Measurements from ENCODE around the gene TRABD. TPM values are rescaled to one million over a fixed set of nuclear protein-coding genes. Genes with fewer than 3 reads are reported as not detected.

TRABD gene
- polyA plus RNA-seq, 1 of the 3 experiments (the other 2 are of a cell fraction), result 50.6 TPM

GRCh38 chr22:50219800-50220602 lies 34.3 kb downstream of the TRABD start:
- no peak for TF ChIP-seq FOXM1 (IDR thresholded peaks at IDR 0.05; ENCODE audit: low read depth)
- no peak for TF ChIP-seq POLR2AphosphoS5 (IDR thresholded peaks at IDR 0.05; ENCODE audit: low read depth, low read length)
- TF ChIP-seq, protein P1, sequence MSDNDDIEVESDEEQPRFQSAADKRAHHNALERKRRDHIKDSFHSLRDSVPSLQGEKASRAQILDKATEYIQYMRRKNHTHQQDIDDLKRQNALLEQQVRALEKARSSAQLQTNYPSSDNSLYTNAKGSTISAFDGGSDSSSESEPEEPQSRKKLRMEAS (IDR thresholded peaks at IDR 0.05; ENCODE audit: low read depth), result no peak
- no peak for TF ChIP-seq ZBTB33 (IDR thresholded peaks at IDR 0.05; ENCODE audit: borderline replicate concordance, low read depth)
- TF ChIP-seq, protein P2, sequence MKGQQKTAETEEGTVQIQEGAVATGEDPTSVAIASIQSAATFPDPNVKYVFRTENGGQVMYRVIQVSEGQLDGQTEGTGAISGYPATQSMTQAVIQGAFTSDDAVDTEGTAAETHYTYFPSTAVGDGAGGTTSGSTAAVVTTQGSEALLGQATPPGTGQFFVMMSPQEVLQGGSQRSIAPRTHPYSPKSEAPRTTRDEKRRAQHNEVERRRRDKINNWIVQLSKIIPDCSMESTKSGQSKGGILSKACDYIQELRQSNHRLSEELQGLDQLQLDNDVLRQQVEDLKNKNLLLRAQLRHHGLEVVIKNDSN (IDR thresholded peaks at IDR 0.05; ENCODE audit: borderline replicate concordance, low read depth), result no peak
- TF ChIP-seq RFX5 (IDR thresholded peaks at IDR 0.05; ENCODE audit: low read length), result no peak
- no peak for TF ChIP-seq GABPA (IDR thresholded peaks at IDR 0.05; ENCODE audit: low read depth)
- no peak for TF ChIP-seq PBX3 (IDR thresholded peaks at IDR 0.05)
- no peak for TF ChIP-seq NRF1 (IDR thresholded peaks at IDR 0.05; ENCODE audit: low read depth, low read length)
- TF ChIP-seq FOXJ3 (CRISPR knock-in tag; IDR thresholded peaks at IDR 0.05), result no peak
- no peak for TF ChIP-seq EP300 (IDR thresholded peaks at IDR 0.05; ENCODE audit: borderline replicate concordance in 1 of 2, low read depth in 1 of 2, low read length in 1 of 2)
- TF ChIP-seq REST (IDR thresholded peaks at IDR 0.05; ENCODE audit: low read depth, low read length), result no peak
- TF ChIP-seq SMC3 (IDR thresholded peaks at IDR 0.05; ENCODE audit: low read depth, low read length), result no peak
- no peak for TF ChIP-seq MEF2A (IDR thresholded peaks at IDR 0.05; ENCODE audit: borderline replicate concordance, low read depth)
- no peak for TF ChIP-seq RXRA (IDR thresholded peaks at IDR 0.05; ENCODE audit: borderline replicate concordance, low read depth)
- no peak for TF ChIP-seq CHD2 (IDR thresholded peaks at IDR 0.05; ENCODE audit: low read length, partially characterized antibody)
- TF ChIP-seq, protein P3, sequence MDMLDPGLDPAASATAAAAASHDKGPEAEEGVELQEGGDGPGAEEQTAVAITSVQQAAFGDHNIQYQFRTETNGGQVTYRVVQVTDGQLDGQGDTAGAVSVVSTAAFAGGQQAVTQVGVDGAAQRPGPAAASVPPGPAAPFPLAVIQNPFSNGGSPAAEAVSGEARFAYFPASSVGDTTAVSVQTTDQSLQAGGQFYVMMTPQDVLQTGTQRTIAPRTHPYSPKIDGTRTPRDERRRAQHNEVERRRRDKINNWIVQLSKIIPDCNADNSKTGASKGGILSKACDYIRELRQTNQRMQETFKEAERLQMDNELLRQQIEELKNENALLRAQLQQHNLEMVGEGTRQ (IDR thresholded peaks at IDR 0.05; ENCODE audit: borderline replicate concordance, low read depth, low read length), result no peak
- TF ChIP-seq YY1 (IDR thresholded peaks at IDR 0.05; ENCODE audit: low read depth), result no peak
- no peak for TF ChIP-seq SIN3A (IDR thresholded peaks at IDR 0.05; ENCODE audit: borderline replicate concordance, low read depth, low read length)
- TF ChIP-seq JUND (IDR thresholded peaks at IDR 0.05), result no peak
- Histone ChIP-seq H3K27me3 (ENCODE audit: insufficient read depth) (no peaks in the 10 kb centered on the region), H4K20me1 (ENCODE audit: insufficient read depth) (peaks cover 10% of the 10 kb centered on the region; the same call in 1 of the 2 replicates), H3K79me2 (ENCODE audit: insufficient read depth) (no peaks in the 10 kb centered on the region), H3K9me2 (no peaks in the 10 kb centered on the region), H3K9ac (no peak overlapping the region), H2AFZ (ENCODE audit: low read depth) (no peak overlapping the region), H3K9me3 (no peaks in the 10 kb centered on the region), H3K4me2 (no peak overlapping the region), H3F3A (replicated peaks; ENCODE audit: insufficient read depth) (no peaks in the 10 kb centered on the region), H3K36me3 (replicated peaks in 1 of 2; ENCODE audit: control insufficient read depth in 1 of 2, insufficient read depth in 2 of 2, low read length in 1 of 2) (peaks cover 3 to 78% of the 10 kb centered on the region in 2 experiments), H3K27ac (ENCODE audit: low read depth in 2 of 2, low read length in 1 of 2) (no peak overlapping the region; a peak in 1 of 4 replicates), H3K4me3 (ENCODE audit: low read depth in 2 of 2, low read length in 1 of 2) (no peak overlapping the region), H3K4me1 (ENCODE audit: control insufficient read depth in 1 of 2, insufficient read depth in 2 of 2, low read depth in 1 of 2, low read length in 1 of 2) (peaks cover 0 to 19% of the 10 kb centered on the region in 2 experiments; a peak in 1 of 4 replicates)
- ChIA-PET CTCF (interaction anchor here (1.0 to 2.7 kb wide), 6 partner anchors 12 to 70 kb away, joined by 3 to 12 read pairs (median 3); no protein-coding TSS in a partner anchor), POLR2A (no interaction called here)
- no peak for DNase-seq
- WGBS (ENCODE audit: low lambda C conversion rate), result 94% methylated on average over 19 of the region's 25 CpGs

All from SK-N-SH (cell line).